GM12891 (cell line): ENCODE measurements around the gene MICAL3.

Source experiments
- POLR2A ChIP-seq: IDR thresholded peaks from 2 replicates; pipeline ENCODE4 v1.6.1; 2011; ENCODE audit warnings: low read depth, low read length, control low read depth
- POLR2AphosphoS5 ChIP-seq: IDR thresholded peaks from 2 replicates; pipeline ENCODE4 v1.6.1; 2011; ENCODE audit warnings: low read depth, low read length, control low read depth
- POU2F2 ChIP-seq: IDR thresholded peaks from 2 replicates; pipeline ENCODE4 v1.6.1; 2011; ENCODE audit warnings: low read depth, mild to moderate bottlenecking, control low read depth, low read length, moderate library complexity
- SPI1 ChIP-seq: IDR thresholded peaks from 2 replicates; pipeline ENCODE4 v1.6.1; 2011; ENCODE audit warnings: low read depth, low read length, control low read depth
- TAF1 ChIP-seq: IDR thresholded peaks from 2 replicates; pipeline ENCODE4 v1.6.1; 2011; ENCODE audit warnings: low read depth, low read length, control low read depth

GRCh38 chr22:17920145-17920605, 104.2 kb downstream of the MICAL3 start:
- TF ChIP-seq POLR2AphosphoS5 (no peak), POLR2A (no peak), TAF1 (no peak), POU2F2 (no peak), SPI1 (no peak)
